Measurements from ENCODE around the gene ADAT3.

ADAT3 gene

DNA sequence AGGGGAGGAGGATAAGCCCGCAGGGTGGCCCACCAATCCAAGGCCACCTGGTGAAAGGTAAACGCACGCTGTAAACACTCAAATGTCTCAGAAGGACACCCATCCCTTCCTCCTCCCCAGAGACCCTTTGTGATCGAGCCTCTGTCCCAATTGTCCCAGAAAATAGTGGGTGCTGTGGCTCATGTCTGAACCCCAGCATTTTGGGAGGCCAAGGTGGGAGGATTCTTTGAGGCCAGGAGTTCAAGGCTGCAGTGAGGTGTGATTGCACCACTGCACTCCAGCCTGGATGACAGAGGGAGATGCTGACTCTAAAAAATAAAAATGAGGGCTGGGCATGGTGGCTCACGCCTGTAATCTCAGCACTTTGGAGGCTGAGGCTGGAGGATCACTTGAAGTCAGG lies 16.8 kb upstream of the ADAT3 start:
- no peak overlapping the region for H3K4me3 ChIP-seq (ENCODE audit: low read depth, low read length)
- DNase-seq (ENCODE audit: low read depth) = no peak
- TF ChIP-seq, protein P1, sequence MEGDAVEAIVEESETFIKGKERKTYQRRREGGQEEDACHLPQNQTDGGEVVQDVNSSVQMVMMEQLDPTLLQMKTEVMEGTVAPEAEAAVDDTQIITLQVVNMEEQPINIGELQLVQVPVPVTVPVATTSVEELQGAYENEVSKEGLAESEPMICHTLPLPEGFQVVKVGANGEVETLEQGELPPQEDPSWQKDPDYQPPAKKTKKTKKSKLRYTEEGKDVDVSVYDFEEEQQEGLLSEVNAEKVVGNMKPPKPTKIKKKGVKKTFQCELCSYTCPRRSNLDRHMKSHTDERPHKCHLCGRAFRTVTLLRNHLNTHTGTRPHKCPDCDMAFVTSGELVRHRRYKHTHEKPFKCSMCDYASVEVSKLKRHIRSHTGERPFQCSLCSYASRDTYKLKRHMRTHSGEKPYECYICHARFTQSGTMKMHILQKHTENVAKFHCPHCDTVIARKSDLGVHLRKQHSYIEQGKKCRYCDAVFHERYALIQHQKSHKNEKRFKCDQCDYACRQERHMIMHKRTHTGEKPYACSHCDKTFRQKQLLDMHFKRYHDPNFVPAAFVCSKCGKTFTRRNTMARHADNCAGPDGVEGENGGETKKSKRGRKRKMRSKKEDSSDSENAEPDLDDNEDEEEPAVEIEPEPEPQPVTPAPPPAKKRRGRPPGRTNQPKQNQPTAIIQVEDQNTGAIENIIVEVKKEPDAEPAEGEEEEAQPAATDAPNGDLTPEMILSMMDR (IDR thresholded peaks at IDR 0.05; ENCODE audit: low read depth, low read length) = no peak
- TF ChIP-seq, protein P2, sequence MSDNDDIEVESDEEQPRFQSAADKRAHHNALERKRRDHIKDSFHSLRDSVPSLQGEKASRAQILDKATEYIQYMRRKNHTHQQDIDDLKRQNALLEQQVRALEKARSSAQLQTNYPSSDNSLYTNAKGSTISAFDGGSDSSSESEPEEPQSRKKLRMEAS (IDR thresholded peaks at IDR 0.05; ENCODE audit: low read depth, low read length) = no peak
- TF ChIP-seq POLR2A (IDR thresholded peaks at IDR 0.05; ENCODE audit: extremely low read depth, insufficient read length) (no peak), MYC (IDR thresholded peaks at IDR 0.05; ENCODE audit: low read depth, low read length) (no peak)

DNA sequence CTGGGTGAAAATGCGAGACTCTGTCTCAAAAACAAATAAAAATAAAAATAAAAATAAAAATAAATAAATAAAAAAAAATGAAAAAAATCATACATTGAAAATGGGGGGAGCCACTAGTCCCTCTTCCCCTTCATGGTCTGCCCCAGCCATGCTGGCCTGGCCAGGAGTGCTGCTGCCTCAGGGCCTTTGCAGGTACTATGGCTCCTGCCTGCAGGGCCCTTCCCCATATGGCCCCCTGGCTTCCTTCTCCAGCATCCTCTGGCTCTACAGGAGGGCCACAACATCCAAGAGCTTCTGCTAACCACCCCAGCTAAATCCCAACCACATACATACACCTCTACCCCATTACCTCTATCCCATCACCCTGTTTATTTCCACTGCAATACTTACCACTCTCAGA lies 15.3 kb upstream of the ADAT3 start:
- TF ChIP-seq, protein P2 (IDR thresholded peaks at IDR 0.05; ENCODE audit: low read depth, low read length) = no peak
- TF ChIP-seq, protein P1 (IDR thresholded peaks at IDR 0.05; ENCODE audit: low read depth, low read length) = no peak
- TF ChIP-seq MYC (IDR thresholded peaks at IDR 0.05; ENCODE audit: low read depth, low read length) (no peak), POLR2A (IDR thresholded peaks at IDR 0.05; ENCODE audit: extremely low read depth, insufficient read length) (no peak)
- DNase-seq (ENCODE audit: low read depth) = no peak
- H3K4me3 ChIP-seq (ENCODE audit: low read depth, low read length) = no peak overlapping the region

DNA sequence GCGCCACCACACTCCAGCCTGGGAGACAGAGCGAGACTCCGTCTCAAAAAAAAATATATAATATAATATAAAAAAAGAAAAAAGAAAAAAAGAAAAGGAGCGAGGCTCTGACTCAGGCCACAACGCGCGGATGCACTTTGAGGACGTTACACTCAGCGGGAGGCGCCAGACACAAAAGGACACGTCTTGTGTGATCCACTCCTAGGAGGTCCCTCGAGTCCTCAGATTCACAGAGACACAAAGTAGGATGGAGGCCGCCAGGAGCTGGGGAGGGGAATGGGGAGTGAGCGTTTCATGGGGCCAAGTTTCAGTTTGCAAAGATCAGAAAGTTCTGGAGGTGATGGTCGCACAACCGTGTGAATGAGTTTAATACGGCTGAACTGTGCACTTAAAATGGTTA lies 11.4 kb upstream of the ADAT3 start:
- no peak overlapping the region for H3K4me3 ChIP-seq (ENCODE audit: low read depth, low read length)
- DNase-seq (ENCODE audit: low read depth) = no peak
- TF ChIP-seq POLR2A (IDR thresholded peaks at IDR 0.05; ENCODE audit: extremely low read depth, insufficient read length) (no peak), MYC (IDR thresholded peaks at IDR 0.05; ENCODE audit: low read depth, low read length) (no peak)
- TF ChIP-seq, protein P2 (IDR thresholded peaks at IDR 0.05; ENCODE audit: low read depth, low read length) = no peak
- TF ChIP-seq, protein P1 (IDR thresholded peaks at IDR 0.05; ENCODE audit: low read depth, low read length) = no peak

DNA sequence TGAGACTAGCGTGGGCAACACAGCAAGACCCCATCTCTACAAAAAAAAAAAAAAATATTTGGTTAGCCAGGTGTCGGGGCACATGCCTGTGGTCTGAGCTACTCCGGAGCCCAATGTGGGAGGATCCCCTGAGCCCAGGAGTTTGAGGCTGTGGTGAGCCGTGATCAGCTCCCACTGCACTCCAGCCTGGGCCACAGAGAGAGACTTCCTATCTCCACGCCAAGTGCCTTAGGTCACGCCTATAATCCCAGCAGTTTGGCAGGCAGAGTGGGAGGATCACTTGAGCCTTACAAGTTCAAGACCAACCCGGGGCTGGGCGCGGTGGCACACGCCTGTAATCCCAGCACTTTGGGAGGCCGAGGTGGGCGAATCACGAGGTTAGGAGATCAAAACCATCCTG lies 8.7 kb upstream of the ADAT3 start:
- TF ChIP-seq MYC (IDR thresholded peaks at IDR 0.05; ENCODE audit: low read depth, low read length) (no peak), POLR2A (IDR thresholded peaks at IDR 0.05; ENCODE audit: extremely low read depth, insufficient read length) (no peak)
- TF ChIP-seq, protein P2 (IDR thresholded peaks at IDR 0.05; ENCODE audit: low read depth, low read length) = no peak
- TF ChIP-seq, protein P1 (IDR thresholded peaks at IDR 0.05; ENCODE audit: low read depth, low read length) = no peak
- peak; percentile 52 for DNase-seq (ENCODE audit: low read depth)
- no peak overlapping the region for H3K4me3 ChIP-seq (ENCODE audit: low read depth, low read length)

DNA sequence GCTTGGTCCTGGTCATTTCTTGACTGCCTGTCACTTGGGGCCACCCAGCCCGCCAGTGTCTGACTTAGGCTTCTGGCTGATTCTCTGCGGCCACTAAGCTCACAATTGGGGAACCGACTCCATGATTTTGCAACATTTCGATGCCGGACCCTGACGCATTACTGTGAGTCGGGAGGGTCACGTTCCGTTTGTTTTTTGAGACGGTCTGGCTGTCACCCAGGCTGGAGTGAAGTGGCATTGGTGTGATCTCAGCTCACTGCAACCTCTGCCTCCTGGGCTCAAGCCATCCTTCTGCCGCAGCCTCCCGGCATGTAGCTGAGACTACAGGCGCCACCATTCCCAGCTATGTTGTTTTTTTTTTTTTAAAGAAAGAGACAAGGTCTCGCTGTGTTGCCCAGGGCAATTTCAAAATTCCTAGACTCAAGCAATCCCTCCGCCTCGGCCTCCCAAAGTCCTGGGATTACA lies 3.2 kb upstream of the ADAT3 start:
- H3K4me3 ChIP-seq (ENCODE audit: low read depth, low read length) = no peak overlapping the region
- peak; percentile 85 for DNase-seq (ENCODE audit: low read depth)
- TF ChIP-seq POLR2A (IDR thresholded peaks at IDR 0.05; ENCODE audit: extremely low read depth, insufficient read length) (no peak), MYC (IDR thresholded peaks at IDR 0.05; ENCODE audit: low read depth, low read length) (no peak)
- TF ChIP-seq, protein P2 (IDR thresholded peaks at IDR 0.05; ENCODE audit: low read depth, low read length) = no peak
- TF ChIP-seq, protein P1 (IDR thresholded peaks at IDR 0.05; ENCODE audit: low read depth, low read length) = no peak

All from NB4 (cell line).